Measurements from ENCODE around the gene MTERF4.

GRCh38 chr2:241064802-241065354 is 37.2 kb downstream of the MTERF4 start:
- no peak for TF ChIP-seq CTCF (IDR thresholded peaks at IDR 0.05; ENCODE audit: low read length)
- no peak for TF ChIP-seq EZH2phosphoT487 (IDR thresholded peaks at IDR 0.05; ENCODE audit: low read length)
- TF ChIP-seq EZH2 (optimal IDR thresholded peaks at IDR 0.05; ENCODE audit: low read depth, low read length): no peak

All from MM.1S (cell line).